Measurements from ENCODE around the gene BAZ1A. TPM values are rescaled to one million over a fixed set of nuclear protein-coding genes. Genes with fewer than 3 reads are reported as not detected.
A peak's percentile ranks its signal among the peaks of the same experiment; 100 is the strongest.

BAZ1A gene
- total and polyA plus RNA-seq, 11 donors, result 3.8 to 20.3 (median 6.5) TPM

DNA sequence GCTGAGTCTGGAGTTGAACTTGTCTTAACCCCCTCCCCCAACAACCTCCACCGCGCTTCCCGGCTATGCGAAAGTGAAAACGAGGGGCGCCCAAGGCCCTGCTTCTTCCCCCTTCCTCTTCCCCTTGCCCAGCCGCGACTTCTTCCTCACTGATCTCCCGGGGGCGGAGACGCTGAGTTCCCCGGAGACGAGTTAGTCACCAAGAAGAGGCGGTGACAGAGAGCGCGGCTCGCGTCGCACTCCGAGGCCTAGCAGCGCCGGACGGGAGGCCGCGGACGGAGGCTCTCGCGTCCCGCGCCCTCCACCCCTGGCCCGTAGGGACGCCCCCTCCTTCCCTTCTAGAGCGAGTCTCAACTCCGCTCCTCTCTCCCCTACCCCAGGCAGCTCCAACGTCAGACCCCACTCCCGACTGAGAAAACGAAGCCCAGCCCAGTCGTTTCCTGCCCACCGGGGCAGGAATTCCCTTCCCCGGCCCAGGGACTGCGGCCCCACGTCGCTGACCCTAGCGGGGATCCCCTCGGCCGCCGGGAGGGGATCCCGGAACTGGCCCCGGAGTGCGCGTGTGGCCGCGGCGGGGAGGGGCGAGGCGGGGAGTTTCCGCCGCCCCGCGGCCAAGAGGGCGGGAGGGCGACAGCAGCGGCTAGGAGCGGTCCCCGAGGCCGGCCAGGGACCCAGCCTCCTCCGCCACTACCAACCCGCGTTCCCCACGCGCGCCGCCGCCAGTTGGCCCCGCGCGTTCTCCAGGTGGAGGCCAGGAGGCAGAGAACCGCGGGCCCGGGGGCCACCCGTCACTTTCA, 1.4 kb downstream of the BAZ1A start:
- WGBS, 4 donors, result 0 to 1% (median 0%) methylated on average over 34 to 81 of the region's 81 CpGs
- TF ChIP-seq POLR2A (IDR thresholded peaks at IDR 0.05), result peak in 1 of 2 donors; percentile 79
- TF ChIP-seq, protein P1, sequence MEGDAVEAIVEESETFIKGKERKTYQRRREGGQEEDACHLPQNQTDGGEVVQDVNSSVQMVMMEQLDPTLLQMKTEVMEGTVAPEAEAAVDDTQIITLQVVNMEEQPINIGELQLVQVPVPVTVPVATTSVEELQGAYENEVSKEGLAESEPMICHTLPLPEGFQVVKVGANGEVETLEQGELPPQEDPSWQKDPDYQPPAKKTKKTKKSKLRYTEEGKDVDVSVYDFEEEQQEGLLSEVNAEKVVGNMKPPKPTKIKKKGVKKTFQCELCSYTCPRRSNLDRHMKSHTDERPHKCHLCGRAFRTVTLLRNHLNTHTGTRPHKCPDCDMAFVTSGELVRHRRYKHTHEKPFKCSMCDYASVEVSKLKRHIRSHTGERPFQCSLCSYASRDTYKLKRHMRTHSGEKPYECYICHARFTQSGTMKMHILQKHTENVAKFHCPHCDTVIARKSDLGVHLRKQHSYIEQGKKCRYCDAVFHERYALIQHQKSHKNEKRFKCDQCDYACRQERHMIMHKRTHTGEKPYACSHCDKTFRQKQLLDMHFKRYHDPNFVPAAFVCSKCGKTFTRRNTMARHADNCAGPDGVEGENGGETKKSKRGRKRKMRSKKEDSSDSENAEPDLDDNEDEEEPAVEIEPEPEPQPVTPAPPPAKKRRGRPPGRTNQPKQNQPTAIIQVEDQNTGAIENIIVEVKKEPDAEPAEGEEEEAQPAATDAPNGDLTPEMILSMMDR (IDR thresholded peaks at IDR 0.05), result peak in 1 of 12 donors; percentile 10
- H3K27ac ChIP-seq, result peak overlapping the region; percentile 93 to 100 (median 98)
- ATAC-seq (peak; percentile 86 to 93 (median 90)), DNase-seq (peak; percentile 89 to 92 (median 90))
- intact Hi-C loops (cut with DNase I), result loop anchor here (2.0 to 10.0 kb wide), 11 partner anchors 109 to 951 kb away; partner anchors contain the start of genes SRP54 (in 9 of the 10), PRORP (in 3 of the 10), PPP2R3C (in 2 of the 10) and BRMS1L (in 1 of the 10)
- peaks cover 0 to 32% (median 6%) of the 10 kb centered on the region in 12 donors for H3K4me1 ChIP-seq
- no peaks in the 10 kb centered on the region for H3K9me3 ChIP-seq
- no peaks in the 10 kb centered on the region for H3K27me3 ChIP-seq
- H3K4me3 ChIP-seq, result peak overlapping the region; percentile 66 to 97 (median 86)
- H3K36me3 ChIP-seq, result peaks cover 0 to 20% (median 0%) of the 10 kb centered on the region in 9 donors

DNA sequence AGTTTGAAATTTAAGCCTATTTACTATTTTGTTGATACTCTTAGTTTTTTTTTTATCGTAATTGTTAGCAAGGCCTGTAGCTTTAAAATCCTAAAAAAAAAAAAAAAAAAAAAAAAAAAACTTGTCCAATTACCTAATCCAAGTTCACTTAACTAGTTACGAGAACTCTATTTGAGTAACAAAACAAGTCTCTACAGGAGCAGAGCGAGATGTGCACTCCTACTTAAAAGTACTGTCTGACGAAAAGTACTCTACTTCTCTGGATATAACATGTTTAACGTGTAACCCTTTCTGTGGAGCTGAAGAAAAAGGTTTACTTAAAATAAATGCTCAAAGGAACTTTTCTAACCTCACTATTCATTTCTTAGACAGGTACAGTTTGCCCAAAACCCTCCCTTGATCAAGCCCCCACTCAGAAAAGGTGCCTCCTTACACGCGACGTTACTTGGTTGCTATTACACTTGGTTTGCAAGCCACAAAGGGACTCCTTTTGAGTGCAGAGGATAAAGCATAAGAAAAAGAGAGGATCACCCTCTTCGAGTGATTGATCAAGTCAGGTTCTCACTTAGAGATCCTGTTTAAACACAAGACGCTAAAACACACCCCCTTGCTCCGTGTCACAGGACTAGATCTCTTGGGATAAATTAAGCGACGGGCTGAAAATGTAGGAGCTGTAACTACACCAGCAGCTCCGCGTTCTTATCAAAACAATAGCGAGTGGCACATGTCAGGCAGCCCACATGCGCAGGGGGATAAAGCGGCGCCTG, 2.2 kb downstream of the BAZ1A start:
- no peak for TF ChIP-seq POLR2A (IDR thresholded peaks at IDR 0.05)
- TF ChIP-seq, protein P1 (IDR thresholded peaks at IDR 0.05), result no peak
- Histone ChIP-seq H3K9me3 (no peaks in the 10 kb centered on the region), H3K27ac (peak overlapping the region; percentile 93 to 100 (median 98)), H3K4me1 (peaks cover 0 to 32% (median 6%) of the 10 kb centered on the region in 12 donors), H3K4me3 (peak overlapping the region; percentile 66 to 97 (median 86)), H3K36me3 (peaks cover 0 to 21% (median 0%) of the 10 kb centered on the region in 9 donors), H3K27me3 (no peaks in the 10 kb centered on the region)
- DNase-seq (no peak), ATAC-seq (peak in 1 of 4 donors; percentile 1)
- WGBS, 4 donors, result 3 to 5% (median 4%) methylated on average over 19 of the region's 19 CpGs
- intact Hi-C loops (cut with DNase I), result loop anchor here (2.0 to 10.0 kb wide), 10 partner anchors 109 to 952 kb away; partner anchors contain the start of genes SRP54 (in 8 of the 10), PPP2R3C (in 2 of the 10), PRORP (in 2 of the 10) and BRMS1L (in 1 of the 10)

DNA sequence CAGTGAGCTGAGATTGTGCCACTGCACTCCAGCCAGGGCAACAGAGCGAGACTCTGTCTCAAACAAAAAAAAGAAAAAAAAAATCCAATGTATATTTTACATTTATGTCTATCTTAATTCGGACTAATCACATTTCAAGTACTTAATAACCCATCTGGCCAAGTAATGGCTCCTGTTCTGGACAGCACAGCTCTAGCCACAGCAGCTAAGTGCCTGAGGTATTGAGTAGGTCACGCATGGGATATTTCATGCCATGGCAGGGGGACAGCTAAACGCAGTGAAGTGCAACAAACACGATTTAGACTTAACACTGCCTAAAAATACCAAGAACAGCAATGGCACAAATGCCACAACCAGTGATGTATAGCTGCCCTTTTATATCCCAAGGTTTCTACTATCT, 8.0 kb downstream of the BAZ1A start:
- ATAC-seq (no peak), DNase-seq (no peak)
- intact Hi-C loops (cut with DNase I), result no loop called here
- TF ChIP-seq, protein P1 (IDR thresholded peaks at IDR 0.05), result no peak
- TF ChIP-seq POLR2A (IDR thresholded peaks at IDR 0.05), result no peak
- Histone ChIP-seq H3K4me1 (peaks cover 0 to 18% (median 0%) of the 10 kb centered on the region in 12 donors), H3K4me3 (no peak overlapping the region), H3K27me3 (no peaks in the 10 kb centered on the region), H3K36me3 (peaks cover 0 to 39% (median 0%) of the 10 kb centered on the region in 9 donors), H3K27ac (no peak overlapping the region), H3K9me3 (no peaks in the 10 kb centered on the region)
- 93 to 99% (median 97%) methylated on average over 5 of the region's 5 CpGs for WGBS, 4 donors

All from heart left ventricle (tissue), 16 donors.